Measurements from ENCODE around the gene ROGDI.
"Not testable (repeated sequence)": the region's sequence is repeated elsewhere in the genome, so short reads cannot be mapped to it uniquely, and the experiment has no call there.

ROGDI gene

DNA sequence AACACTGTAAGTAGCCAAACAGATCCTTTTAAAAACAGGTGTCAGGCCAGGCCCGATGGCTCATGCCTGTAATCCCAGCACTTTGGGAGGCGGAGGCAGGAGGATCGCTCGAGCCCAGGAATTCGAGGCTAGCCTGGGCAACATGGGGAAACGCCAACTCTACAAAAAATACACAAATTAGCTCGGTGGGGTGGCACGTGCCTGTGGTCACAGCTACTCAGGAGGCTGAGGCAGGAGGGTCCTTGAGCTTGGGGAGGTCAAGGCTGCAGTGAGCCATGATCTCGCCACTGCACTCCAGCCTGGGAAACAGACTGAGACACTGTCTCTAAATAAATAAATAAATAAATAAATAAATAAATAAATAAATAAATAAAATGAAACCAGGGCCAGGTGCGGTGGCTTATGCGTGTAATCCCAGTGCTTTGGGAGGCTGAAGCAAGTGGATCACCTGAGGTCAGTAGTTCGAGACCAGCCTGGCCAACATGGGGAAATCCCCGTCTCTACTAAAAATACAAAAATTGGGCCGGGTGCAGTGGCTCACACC lies 17.9 kb downstream of the ROGDI start:
- H3K4me3 ChIP-seq (ENCODE audit: low read depth in 1 of 5, low read length in 5 of 5); H3K27ac ChIP-seq (ENCODE audit: low read depth, low read length); H3K36me3 ChIP-seq (ENCODE audit: control insufficient read depth in 5 of 5, insufficient read depth in 5 of 5, low read length in 5 of 5); H3K27me3 ChIP-seq (ENCODE audit: control insufficient read depth in 5 of 5, insufficient read depth in 4 of 5, low read length in 5 of 5); H3K9ac ChIP-seq (ENCODE audit: low read length in 5 of 5); H3K4me1 ChIP-seq (ENCODE audit: control insufficient read depth in 5 of 5, insufficient read depth in 5 of 5, low read length in 5 of 5); H3K9me3 ChIP-seq (ENCODE audit: control insufficient read depth in 5 of 5, low read length in 5 of 5): not testable (repeated sequence)

DNA sequence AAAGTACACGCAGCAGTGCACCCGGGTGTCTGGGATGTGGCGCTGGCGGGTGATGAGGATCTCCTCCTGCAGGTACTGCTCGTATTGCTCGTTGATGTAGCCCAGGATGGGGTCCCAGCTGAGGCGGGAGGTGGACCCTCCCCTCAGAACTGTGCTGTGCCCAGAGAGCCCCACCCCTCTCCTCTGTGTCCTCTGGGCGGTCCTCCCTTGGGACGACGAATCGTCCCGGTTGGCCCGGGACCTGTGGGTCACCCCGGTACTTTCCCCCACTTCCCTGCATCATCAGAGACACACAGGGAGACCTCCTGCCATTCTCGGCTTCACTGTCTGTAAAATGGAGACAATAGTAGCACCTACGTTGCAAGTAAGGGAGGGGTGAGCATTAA lies 18.5 kb downstream of the ROGDI start:
- Histone ChIP-seq H3K27ac (ENCODE audit: low read depth, low read length) (no peak overlapping the region), H3K4me1 (ENCODE audit: control insufficient read depth in 5 of 5, insufficient read depth in 5 of 5, low read length in 5 of 5) (no peaks in the 10 kb centered on the region), H3K9me3 (ENCODE audit: control insufficient read depth in 5 of 5, low read length in 5 of 5) (no peaks in the 10 kb centered on the region), H3K27me3 (ENCODE audit: control insufficient read depth in 5 of 5, insufficient read depth in 4 of 5, low read length in 5 of 5) (peaks cover 0 to 2% (median 0%) of the 10 kb centered on the region in 5 donors), H3K9ac (ENCODE audit: low read length in 5 of 5) (no peak overlapping the region), H3K36me3 (ENCODE audit: control insufficient read depth in 5 of 5, insufficient read depth in 5 of 5, low read length in 5 of 5) (no peaks in the 10 kb centered on the region), H3K4me3 (ENCODE audit: low read depth in 1 of 5, low read length in 5 of 5) (no peak overlapping the region)

DNA sequence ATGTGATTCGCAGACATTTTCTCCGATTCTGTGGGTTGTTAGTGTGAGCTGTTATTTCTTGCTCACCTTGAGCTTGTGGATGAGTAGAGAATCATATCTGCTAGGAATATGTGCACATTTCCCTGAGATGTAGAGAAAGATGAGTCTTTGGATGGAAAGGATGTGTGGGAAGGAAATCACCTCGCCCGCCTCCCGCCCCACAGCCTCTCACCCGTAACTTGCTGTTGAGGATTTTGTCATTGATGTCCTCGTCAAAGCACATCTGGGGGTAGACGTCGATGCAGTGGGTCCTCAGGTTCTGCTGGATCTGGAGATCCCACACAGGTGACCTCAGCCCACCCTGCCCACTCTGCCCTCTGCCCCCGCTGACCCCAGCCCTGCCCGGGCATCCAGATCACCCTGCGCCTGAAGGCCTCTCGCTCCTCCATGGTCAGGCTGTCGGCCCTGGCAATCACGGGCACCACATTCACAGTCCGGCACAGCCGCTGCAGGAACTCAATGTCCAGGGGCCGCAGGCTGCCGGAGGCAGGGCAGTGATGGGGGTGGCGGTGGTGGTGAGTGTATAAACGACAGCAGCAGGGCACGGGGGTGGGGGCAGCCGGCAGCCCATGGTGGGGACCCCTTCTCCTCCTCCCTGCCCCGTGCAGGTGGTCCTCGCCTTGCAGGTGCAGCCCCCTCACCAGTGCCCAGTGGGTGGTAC lies 19.0 kb downstream of the ROGDI start:
- no peak overlapping the region for H3K9ac ChIP-seq (ENCODE audit: low read length in 5 of 5)
- H3K36me3 ChIP-seq (ENCODE audit: control insufficient read depth in 5 of 5, insufficient read depth in 5 of 5, low read length in 5 of 5), result no peaks in the 10 kb centered on the region
- no peak overlapping the region for H3K4me3 ChIP-seq (ENCODE audit: low read depth in 1 of 5, low read length in 5 of 5)
- no peaks in the 10 kb centered on the region for H3K9me3 ChIP-seq (ENCODE audit: control insufficient read depth in 5 of 5, low read length in 5 of 5)
- no peaks in the 10 kb centered on the region for H3K4me1 ChIP-seq (ENCODE audit: control insufficient read depth in 5 of 5, insufficient read depth in 5 of 5, low read length in 5 of 5)
- no peak overlapping the region for H3K27ac ChIP-seq (ENCODE audit: low read depth, low read length)
- H3K27me3 ChIP-seq (ENCODE audit: control insufficient read depth in 5 of 5, insufficient read depth in 4 of 5, low read length in 5 of 5), result peaks cover 0 to 2% (median 0%) of the 10 kb centered on the region in 5 donors

- Histone ChIP-seq H3K27ac (ENCODE audit: low read depth, low read length) (no peak overlapping the region), H3K27me3 (ENCODE audit: control insufficient read depth in 5 of 5, insufficient read depth in 4 of 5, low read length in 5 of 5) (peaks cover 0 to 3% (median 0%) of the 10 kb centered on the region in 5 donors), H3K9me3 (ENCODE audit: control insufficient read depth in 5 of 5, low read length in 5 of 5) (no peaks in the 10 kb centered on the region), H3K36me3 (ENCODE audit: control insufficient read depth in 5 of 5, insufficient read depth in 5 of 5, low read length in 5 of 5) (no peaks in the 10 kb centered on the region), H3K4me1 (ENCODE audit: control insufficient read depth in 5 of 5, insufficient read depth in 5 of 5, low read length in 5 of 5) (no peaks in the 10 kb centered on the region), H3K4me3 (ENCODE audit: low read depth in 1 of 5, low read length in 5 of 5) (no peak overlapping the region), H3K9ac (ENCODE audit: low read length in 5 of 5) (no peak overlapping the region)
Measured at GRCh38 chr16:4780235-4780634, 22.2 kb downstream of the ROGDI start.

DNA sequence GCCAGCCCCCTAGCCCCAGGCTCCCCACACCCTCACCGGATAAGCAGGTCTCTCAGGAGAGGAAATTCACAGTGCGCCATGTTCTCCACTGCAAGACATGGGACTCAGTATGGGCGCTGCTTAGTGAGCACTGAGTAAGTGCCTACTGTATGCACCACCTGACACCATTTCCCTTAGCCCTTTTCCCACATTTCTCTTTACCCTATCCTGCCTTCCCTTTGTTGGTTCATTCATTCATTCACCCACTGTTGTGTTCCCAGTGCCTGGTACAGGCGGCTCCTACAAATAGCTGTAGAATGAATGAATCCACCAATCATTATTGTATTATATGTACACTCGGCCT lies 24.4 kb downstream of the ROGDI start:
- Histone ChIP-seq H3K9me3 (ENCODE audit: control insufficient read depth in 5 of 5, low read length in 5 of 5) (no peaks in the 10 kb centered on the region), H3K9ac (ENCODE audit: low read length in 5 of 5) (no peak overlapping the region), H3K27me3 (ENCODE audit: control insufficient read depth in 5 of 5, insufficient read depth in 4 of 5, low read length in 5 of 5) (peaks cover 0 to 3% (median 0%) of the 10 kb centered on the region in 5 donors), H3K4me3 (ENCODE audit: low read depth in 1 of 5, low read length in 5 of 5) (no peak overlapping the region), H3K36me3 (ENCODE audit: control insufficient read depth in 5 of 5, insufficient read depth in 5 of 5, low read length in 5 of 5) (no peaks in the 10 kb centered on the region), H3K27ac (ENCODE audit: low read depth, low read length) (no peak overlapping the region), H3K4me1 (ENCODE audit: control insufficient read depth in 5 of 5, insufficient read depth in 5 of 5, low read length in 5 of 5) (no peaks in the 10 kb centered on the region)

GRCh38 chr16:4777339-4778049 lies 24.9 kb downstream of the ROGDI start:
- H3K9ac ChIP-seq (ENCODE audit: low read length in 5 of 5), result no peak overlapping the region
- no peaks in the 10 kb centered on the region for H3K36me3 ChIP-seq (ENCODE audit: control insufficient read depth in 5 of 5, insufficient read depth in 5 of 5, low read length in 5 of 5)
- no peak overlapping the region for H3K4me3 ChIP-seq (ENCODE audit: low read depth in 1 of 5, low read length in 5 of 5)
- H3K4me1 ChIP-seq (ENCODE audit: control insufficient read depth in 5 of 5, insufficient read depth in 5 of 5, low read length in 5 of 5), result no peaks in the 10 kb centered on the region
- H3K27me3 ChIP-seq (ENCODE audit: control insufficient read depth in 5 of 5, insufficient read depth in 4 of 5, low read length in 5 of 5), result peaks cover 0 to 3% (median 0%) of the 10 kb centered on the region in 5 donors
- no peaks in the 10 kb centered on the region for H3K9me3 ChIP-seq (ENCODE audit: control insufficient read depth in 5 of 5, low read length in 5 of 5)
- H3K27ac ChIP-seq (ENCODE audit: low read depth, low read length), result no peak overlapping the region

DNA sequence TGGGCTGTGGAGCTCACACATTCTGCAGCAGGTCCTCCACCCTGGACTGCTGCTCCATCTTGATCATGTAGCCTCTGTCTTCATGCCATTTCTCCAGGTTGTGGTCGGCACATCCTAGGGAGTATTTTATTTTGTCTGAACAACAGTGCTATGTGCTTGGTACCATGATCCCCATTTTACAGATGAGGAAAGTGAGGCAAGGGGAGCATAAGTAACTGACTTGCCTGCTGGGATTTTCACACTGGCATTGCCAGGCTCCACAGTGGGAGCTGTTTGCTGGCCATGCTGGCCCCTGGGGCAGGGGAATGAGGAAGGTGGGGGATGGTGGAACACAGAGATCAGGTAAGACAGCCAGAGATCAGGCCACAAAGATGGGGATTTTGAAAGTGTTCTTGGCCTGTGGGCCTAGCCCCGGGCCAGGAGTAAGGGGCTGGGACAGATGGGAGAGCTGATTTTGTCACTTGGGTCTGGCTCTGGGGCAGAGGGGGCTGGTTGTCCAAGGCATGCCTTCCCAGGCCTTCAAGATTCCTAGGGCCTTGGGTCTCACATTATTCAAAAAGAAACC lies 26.2 kb downstream of the ROGDI start:
- H3K36me3 ChIP-seq (ENCODE audit: control insufficient read depth in 5 of 5, insufficient read depth in 5 of 5, low read length in 5 of 5), result no peaks in the 10 kb centered on the region
- H3K9me3 ChIP-seq (ENCODE audit: control insufficient read depth in 5 of 5, low read length in 5 of 5), result no peaks in the 10 kb centered on the region
- H3K4me3 ChIP-seq (ENCODE audit: low read depth in 1 of 5, low read length in 5 of 5), result no peak overlapping the region
- no peaks in the 10 kb centered on the region for H3K4me1 ChIP-seq (ENCODE audit: control insufficient read depth in 5 of 5, insufficient read depth in 5 of 5, low read length in 5 of 5)
- H3K27ac ChIP-seq (ENCODE audit: low read depth, low read length), result no peak overlapping the region
- peaks cover 0 to 3% (median 0%) of the 10 kb centered on the region in 5 donors for H3K27me3 ChIP-seq (ENCODE audit: control insufficient read depth in 5 of 5, insufficient read depth in 4 of 5, low read length in 5 of 5)
- H3K9ac ChIP-seq (ENCODE audit: low read length in 5 of 5), result no peak overlapping the region

GRCh38 chr16:4775005-4775404 lies 27.4 kb downstream of the ROGDI start:
- Histone ChIP-seq H3K9me3 (ENCODE audit: control insufficient read depth in 5 of 5, low read length in 5 of 5) (no peaks in the 10 kb centered on the region), H3K4me1 (ENCODE audit: control insufficient read depth in 5 of 5, insufficient read depth in 5 of 5, low read length in 5 of 5) (no peaks in the 10 kb centered on the region), H3K27ac (ENCODE audit: low read depth, low read length) (no peak overlapping the region), H3K9ac (ENCODE audit: low read length in 5 of 5) (no peak overlapping the region), H3K27me3 (ENCODE audit: control insufficient read depth in 5 of 5, insufficient read depth in 4 of 5, low read length in 5 of 5) (peaks cover 0 to 3% (median 0%) of the 10 kb centered on the region in 5 donors), H3K4me3 (ENCODE audit: low read depth in 1 of 5, low read length in 5 of 5) (no peak overlapping the region), H3K36me3 (ENCODE audit: control insufficient read depth in 5 of 5, insufficient read depth in 5 of 5, low read length in 5 of 5) (no peaks in the 10 kb centered on the region)

- Histone ChIP-seq H3K36me3 (ENCODE audit: control insufficient read depth in 5 of 5, insufficient read depth in 5 of 5, low read length in 5 of 5) (no peaks in the 10 kb centered on the region), H3K9me3 (ENCODE audit: control insufficient read depth in 5 of 5, low read length in 5 of 5) (no peaks in the 10 kb centered on the region), H3K9ac (ENCODE audit: low read length in 5 of 5) (no peak overlapping the region), H3K27me3 (ENCODE audit: control insufficient read depth in 5 of 5, insufficient read depth in 4 of 5, low read length in 5 of 5) (peaks cover 0 to 3% (median 0%) of the 10 kb centered on the region in 5 donors), H3K4me1 (ENCODE audit: control insufficient read depth in 5 of 5, insufficient read depth in 5 of 5, low read length in 5 of 5) (peaks cover 0 to 18% (median 15%) of the 10 kb centered on the region in 5 donors), H3K4me3 (ENCODE audit: low read depth in 1 of 5, low read length in 5 of 5) (no peak overlapping the region), H3K27ac (ENCODE audit: low read depth, low read length) (no peak overlapping the region)
Measured at GRCh38 chr16:4772351-4772750, 30.1 kb downstream of the ROGDI start.

- Histone ChIP-seq H3K27me3 (ENCODE audit: control insufficient read depth in 5 of 5, insufficient read depth in 4 of 5, low read length in 5 of 5) (peaks cover 0 to 3% (median 0%) of the 10 kb centered on the region in 5 donors), H3K9me3 (ENCODE audit: control insufficient read depth in 5 of 5, low read length in 5 of 5) (no peaks in the 10 kb centered on the region), H3K9ac (ENCODE audit: low read length in 5 of 5) (no peak overlapping the region), H3K4me3 (ENCODE audit: low read depth in 1 of 5, low read length in 5 of 5) (no peak overlapping the region), H3K27ac (ENCODE audit: low read depth, low read length) (no peak overlapping the region), H3K36me3 (ENCODE audit: control insufficient read depth in 5 of 5, insufficient read depth in 5 of 5, low read length in 5 of 5) (no peaks in the 10 kb centered on the region), H3K4me1 (ENCODE audit: control insufficient read depth in 5 of 5, insufficient read depth in 5 of 5, low read length in 5 of 5) (peaks cover 0 to 23% (median 15%) of the 10 kb centered on the region in 5 donors)
Measured at GRCh38 chr16:4771646-4772045, 30.8 kb downstream of the ROGDI start.

Measured in subcutaneous abdominal adipose tissue (tissue), 5 donors.